Osteocyte (in vitro differentiated cells): ENCODE measurements around the gene STAT4. TPM values are rescaled to one million over a fixed set of nuclear protein-coding genes. Genes with fewer than 3 reads are reported as not detected.

Experiments used
- DNase-seq: peaks from one replicate; pipeline ENCODE4 v3.0.0; 2021; ENCODE audit warnings: mixed read lengths; ENCODE audit not compliant: unreplicated experiment; ENCODE audit errors: extremely low spot score
- H3K27ac Mint-ChIP-seq: one replicate; pipeline ENCODE4 v1.8.0; 2021; ENCODE audit warnings: mild to moderate bottlenecking, mixed read lengths; ENCODE audit not compliant: unreplicated experiment
- H3K27me3 Mint-ChIP-seq: one replicate; pipeline ENCODE4 v1.8.0; 2021; ENCODE audit warnings: mixed read lengths; ENCODE audit not compliant: unreplicated experiment
- H3K36me3 Mint-ChIP-seq: one replicate; pipeline ENCODE4 v1.8.0; 2021; ENCODE audit warnings: mixed read lengths; ENCODE audit not compliant: unreplicated experiment
- H3K4me1 Mint-ChIP-seq: one replicate; pipeline ENCODE4 v1.8.0; 2021; ENCODE audit warnings: mixed read lengths; ENCODE audit not compliant: unreplicated experiment
- H3K4me3 Mint-ChIP-seq: one replicate; pipeline ENCODE4 v1.8.0; 2021; ENCODE audit warnings: mild to moderate bottlenecking, moderate library complexity, mixed read lengths; ENCODE audit not compliant: unreplicated experiment
- H3K9me3 Mint-ChIP-seq: one replicate; pipeline ENCODE4 v1.8.0; 2021; ENCODE audit warnings: mixed read lengths; ENCODE audit not compliant: unreplicated experiment
- CTCF ChIP-seq: fragments of 200-600 bp; sonication (generic); IDR thresholded peaks from 2 replicates; pipeline ENCODE4 v1.5.0; 2021; ENCODE audit warnings: antibody characterized with exemption, mild to moderate bottlenecking, moderate library complexity
- total RNA-seq: library from RNA; stranded (reverse); gene quantifications from 2 replicates; pipeline ENCODE4 v1.2.1, GENCODE V29; 2021

STAT4 gene
- total RNA-seq, 1 donor from 2014 or later = 1.3 TPM

GRCh38 chr2:191066197-191066918 is 84.4 kb downstream of the STAT4 start:
- Mint-ChIP-seq H3K27ac (no peak overlapping the region), H3K27me3 (no peaks in the 10 kb centered on the region), H3K4me1 (no peaks in the 10 kb centered on the region), H3K4me3 (no peak overlapping the region), H3K9me3 (no peaks in the 10 kb centered on the region), H3K36me3 (no peaks in the 10 kb centered on the region)
- TF ChIP-seq CTCF = no peak
- DNase-seq = no peak

GRCh38 chr2:191065785-191066184 is 85.0 kb downstream of the STAT4 start:
- no peak for DNase-seq
- H3K4me3 Mint-ChIP-seq = no peak overlapping the region
- H3K4me1 Mint-ChIP-seq = no peaks in the 10 kb centered on the region
- H3K9me3 Mint-ChIP-seq = no peaks in the 10 kb centered on the region
- H3K36me3 Mint-ChIP-seq = no peaks in the 10 kb centered on the region
- no peaks in the 10 kb centered on the region for H3K27me3 Mint-ChIP-seq
- no peak overlapping the region for H3K27ac Mint-ChIP-seq
- TF ChIP-seq CTCF = no peak

- H3K4me1 Mint-ChIP-seq = no peaks in the 10 kb centered on the region
- no peak overlapping the region for H3K27ac Mint-ChIP-seq
- no peaks in the 10 kb centered on the region for H3K36me3 Mint-ChIP-seq
- DNase-seq = no peak
- H3K9me3 Mint-ChIP-seq = no peaks in the 10 kb centered on the region
- no peak overlapping the region for H3K4me3 Mint-ChIP-seq
- TF ChIP-seq CTCF = no peak
- no peaks in the 10 kb centered on the region for H3K27me3 Mint-ChIP-seq
These were observed 86.2 kb downstream of the STAT4 start for GRCh38 chr2:191064590-191064989.

GRCh38 chr2:191063584-191063983 is 87.2 kb downstream of the STAT4 start:
- no peak for TF ChIP-seq CTCF
- Mint-ChIP-seq H3K4me1 (no peaks in the 10 kb centered on the region), H3K27ac (no peak overlapping the region), H3K36me3 (no peaks in the 10 kb centered on the region), H3K4me3 (no peak overlapping the region), H3K27me3 (no peaks in the 10 kb centered on the region), H3K9me3 (no peaks in the 10 kb centered on the region)
- no peak for DNase-seq

- Mint-ChIP-seq H3K36me3 (no peaks in the 10 kb centered on the region), H3K27ac (no peak overlapping the region), H3K4me1 (peaks cover 3% of the 10 kb centered on the region), H3K9me3 (no peaks in the 10 kb centered on the region), H3K27me3 (no peaks in the 10 kb centered on the region), H3K4me3 (no peak overlapping the region)
- no peak for DNase-seq
- TF ChIP-seq CTCF = no peak
These were observed 89.3 kb downstream of the STAT4 start for GRCh38 chr2:191061381-191061980.
